GM12892 (cell line): Measurements from ENCODE around the gene CACNB3.
"Not testable (repeated sequence)": the region's sequence is repeated elsewhere in the genome, so short reads cannot be mapped to it uniquely, and the experiment has no call there.

Experiments
- POLR2A ChIP-seq: IDR thresholded peaks from 2 replicates; pipeline ENCODE4 v1.6.1; 2011; ENCODE audit warnings: low read depth, low read length, control low read depth
- TAF1 ChIP-seq: IDR thresholded peaks from 2 replicates; pipeline ENCODE4 v1.6.1; 2011; ENCODE audit warnings: low read depth, mild to moderate bottlenecking, control low read depth, low read length, borderline replicate concordance

DNA sequence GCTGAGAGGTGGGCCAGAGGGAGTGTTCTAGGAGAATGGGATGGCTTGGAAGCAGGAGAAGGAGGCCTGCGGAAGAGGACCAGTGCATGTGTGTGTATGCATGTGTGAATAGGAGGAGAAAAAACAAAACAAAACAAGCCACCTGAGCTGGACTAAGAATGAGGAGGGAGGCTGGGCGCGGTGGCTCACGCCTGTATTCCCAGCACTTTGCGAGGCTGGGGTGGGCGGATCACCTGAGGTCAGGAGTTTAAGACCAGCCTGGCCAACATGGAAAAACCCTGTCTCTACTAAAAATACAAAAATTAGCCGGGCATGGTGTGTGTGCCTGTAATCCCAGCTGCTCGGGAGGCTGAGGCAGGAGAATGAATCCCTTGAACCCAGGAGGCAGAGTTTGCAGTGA is 55.2 kb downstream of the CACNB3 start:
- TF ChIP-seq POLR2A, TAF1: not testable (repeated sequence)
